Measurements from ENCODE around the gene PDZD7.
"Not testable (repeated sequence)": the region's sequence is repeated elsewhere in the genome, so short reads cannot be mapped to it uniquely, and the experiment has no call there.

Gene PDZD7

GRCh38 chr10:101036726-101037125 lies 5.8 kb upstream of the PDZD7 start:
- DNase-seq: no peak

DNA sequence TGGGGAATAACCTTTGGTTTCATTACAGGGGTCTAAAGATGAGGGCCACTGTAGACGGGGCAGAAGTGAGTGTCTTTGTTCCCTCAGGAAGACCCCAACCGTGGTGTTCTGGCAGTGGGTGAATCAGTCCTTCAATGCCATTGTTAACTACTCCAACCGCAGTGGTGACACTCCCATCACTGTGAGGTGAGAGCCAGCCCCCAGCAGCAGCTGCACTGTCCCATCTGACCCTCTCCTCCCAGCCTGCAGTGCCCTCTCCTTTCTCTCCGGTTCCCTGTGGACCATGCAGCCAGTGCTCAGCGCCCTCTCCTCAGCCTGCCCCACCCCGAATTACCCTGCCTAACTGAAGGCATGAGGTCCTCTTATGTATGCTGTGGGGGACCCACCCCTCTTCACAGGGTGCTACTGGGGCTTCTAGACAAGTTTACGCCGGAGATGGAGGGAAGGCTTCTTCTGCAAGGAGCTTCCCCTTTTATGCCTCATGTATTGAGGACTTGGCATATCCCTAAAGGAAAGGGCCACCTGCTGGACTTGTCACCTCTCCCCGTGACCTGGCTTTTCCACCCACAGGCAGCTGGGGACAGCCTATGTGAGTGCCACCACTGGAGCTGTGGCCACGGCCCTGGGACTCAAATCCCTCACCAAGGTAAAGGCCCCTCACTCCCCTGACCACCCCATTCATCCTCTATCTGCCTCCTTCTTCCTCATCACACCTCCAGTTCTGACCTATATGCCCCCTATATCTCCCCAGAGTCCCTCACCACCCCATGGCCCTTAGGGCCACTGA lies 5.2 kb upstream of the PDZD7 start:
- no peak for DNase-seq

DNA sequence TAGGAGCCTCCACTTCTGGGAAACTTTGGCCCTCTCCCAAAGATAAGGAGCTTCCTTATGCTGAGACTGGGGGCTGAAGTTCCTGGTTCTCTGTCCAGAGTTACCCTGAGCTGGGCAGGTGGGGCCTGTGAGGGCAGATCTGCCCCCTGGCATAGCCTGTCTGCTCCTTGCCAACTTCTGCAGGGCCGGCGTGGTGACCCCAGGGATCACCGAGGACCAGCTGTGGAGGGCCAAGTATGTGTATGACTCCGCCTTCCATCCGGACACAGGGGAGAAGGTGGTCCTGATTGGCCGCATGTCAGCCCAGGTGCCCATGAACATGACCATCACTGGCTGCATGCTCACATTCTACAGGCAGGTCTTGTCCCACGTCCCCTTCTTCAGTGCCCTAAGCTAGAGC lies 4.4 kb upstream of the PDZD7 start:
- DNase-seq: no peak

- not testable (repeated sequence) for DNase-seq
These were observed 3.5 kb upstream of the PDZD7 start for GRCh38 chr10:101034404-101034803.

- no peak for DNase-seq
These were observed 2.3 kb upstream of the PDZD7 start for GRCh38 chr10:101033276-101033675.

DNA sequence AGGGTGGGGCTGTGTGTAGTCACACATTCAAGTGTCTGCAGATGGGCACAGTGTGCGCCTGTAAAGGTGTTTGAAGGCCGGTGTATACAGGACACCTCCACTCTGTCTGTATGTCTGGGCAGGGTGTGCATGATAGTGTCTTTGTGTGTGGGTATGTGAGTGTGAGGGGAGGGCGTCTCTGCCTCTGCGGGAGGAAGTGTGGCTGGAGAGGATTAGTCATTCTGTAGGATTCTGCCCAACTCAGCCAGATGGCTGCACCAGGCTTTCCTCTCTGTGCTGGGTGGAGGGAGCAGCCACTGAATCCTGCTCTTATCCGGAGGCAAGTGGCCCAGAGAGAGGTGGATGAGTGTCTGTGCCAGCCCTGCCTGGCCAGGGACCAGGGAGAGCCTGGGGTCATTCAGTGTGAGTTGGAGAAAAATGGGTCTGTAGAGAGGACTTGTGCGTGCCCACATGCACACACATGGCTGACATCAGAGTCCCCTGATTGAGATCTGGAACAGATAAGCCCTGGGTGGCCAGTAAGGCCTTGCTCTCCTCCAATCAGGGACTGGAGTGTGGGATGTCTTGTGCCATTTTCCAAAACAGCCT lies 1.8 kb upstream of the PDZD7 start:
- no peak for DNase-seq

GRCh38 chr10:101031796-101032636 lies 1.1 kb upstream of the PDZD7 start:
- DNase-seq: no peak

DNA sequence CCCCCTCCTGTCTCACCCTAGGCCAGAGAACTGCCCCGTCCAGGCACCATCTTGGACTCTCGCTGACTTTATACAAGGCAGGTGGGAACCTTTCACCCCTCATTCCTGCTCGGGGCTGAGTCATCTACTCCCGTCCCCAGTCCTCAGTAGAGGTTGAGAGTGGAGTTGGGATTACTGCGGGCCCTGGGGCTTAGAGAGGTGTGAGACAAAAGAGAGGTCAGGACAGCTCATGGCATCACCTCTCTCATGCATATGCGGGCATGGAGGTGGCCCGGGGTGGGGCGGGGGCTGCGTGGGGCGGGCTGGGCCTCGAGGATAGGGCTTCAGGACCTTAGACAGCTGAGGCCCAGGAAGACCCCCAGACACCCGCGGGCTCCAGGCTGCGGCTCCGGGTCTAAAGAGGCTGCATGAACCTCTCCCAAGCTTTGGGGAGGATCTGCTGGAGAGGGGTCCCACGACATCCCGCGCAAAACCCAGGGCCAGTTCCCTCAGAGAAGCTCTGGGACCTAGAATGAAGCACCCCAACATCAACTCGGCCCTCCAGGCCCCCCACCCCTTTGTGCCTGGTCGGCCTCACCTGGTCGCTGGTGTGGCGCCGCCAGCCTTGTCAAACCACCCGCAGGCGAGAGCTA lies 317 bp downstream of the PDZD7 start:
- DNase-seq: no peak

DNA sequence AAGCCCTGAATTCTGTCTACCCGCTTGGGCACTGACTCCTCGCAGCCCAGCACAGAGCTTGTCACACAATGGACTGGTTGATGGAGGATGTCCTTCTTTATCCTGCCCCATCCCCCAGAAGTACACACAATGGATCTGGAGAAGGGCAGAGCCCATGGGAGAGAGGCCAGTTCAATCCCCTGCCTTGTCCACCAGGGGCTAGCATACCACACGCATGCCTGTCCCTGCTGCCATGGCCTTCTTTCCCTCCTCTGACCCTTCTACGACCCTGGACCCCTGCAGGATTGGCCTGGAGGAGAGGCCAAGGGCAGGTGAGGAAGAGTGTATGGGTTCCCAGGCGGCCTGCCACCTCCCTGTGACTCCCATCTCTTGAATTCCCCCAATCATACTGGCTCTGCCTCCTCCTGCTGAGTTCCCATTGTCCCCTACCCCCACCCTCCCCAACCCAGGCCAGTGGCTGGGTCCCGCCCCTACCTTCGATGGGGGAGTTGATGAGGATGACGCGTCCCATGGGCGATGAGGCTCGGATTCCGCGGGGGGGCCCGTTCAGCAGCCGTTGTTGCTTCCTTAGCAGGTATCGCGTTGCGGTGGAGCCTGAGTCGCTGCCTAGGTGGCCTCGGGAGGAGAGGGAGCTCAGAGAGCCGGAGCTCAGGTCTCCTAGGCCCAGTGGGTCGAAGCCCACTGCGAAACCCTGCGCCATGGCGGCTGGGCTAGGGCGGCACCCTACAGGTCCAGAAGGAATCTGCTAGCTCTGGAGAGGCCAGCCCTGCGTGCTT lies 1.2 kb downstream of the PDZD7 start:
- no peak for DNase-seq

- no peak for DNase-seq
These were observed 2.2 kb downstream of the PDZD7 start for GRCh38 chr10:101028446-101029337.

DNA sequence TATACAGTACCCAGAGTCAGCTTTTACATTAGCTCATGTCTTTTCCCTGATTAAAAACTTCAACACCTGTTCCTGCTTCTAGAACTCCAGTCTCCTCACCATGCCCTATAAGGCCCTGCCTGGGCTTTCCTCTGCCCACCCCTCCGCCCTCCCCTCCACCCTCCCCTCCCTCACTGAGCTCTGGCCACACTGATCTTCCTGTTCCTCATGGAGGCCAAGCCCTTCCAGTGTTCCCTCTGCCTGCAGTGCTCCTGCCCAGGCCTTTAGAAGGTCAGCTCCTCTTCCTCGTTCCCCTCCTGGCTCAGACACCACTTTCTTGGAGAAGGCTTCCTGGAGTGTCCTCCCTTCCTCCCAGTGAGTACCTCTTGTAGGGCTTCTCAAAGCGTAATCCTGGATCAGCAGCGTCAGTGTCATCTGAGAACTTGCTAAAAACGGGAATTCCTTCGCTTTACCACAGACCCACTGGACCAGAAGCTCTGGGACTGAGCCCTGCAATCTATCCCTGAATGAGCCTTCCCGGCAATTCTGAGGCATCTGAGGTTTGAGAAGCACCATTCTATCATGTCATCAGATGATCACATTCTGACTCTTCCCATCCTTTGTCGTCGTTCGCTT lies 3.7 kb downstream of the PDZD7 start:
- DNase-seq: no peak

DNA sequence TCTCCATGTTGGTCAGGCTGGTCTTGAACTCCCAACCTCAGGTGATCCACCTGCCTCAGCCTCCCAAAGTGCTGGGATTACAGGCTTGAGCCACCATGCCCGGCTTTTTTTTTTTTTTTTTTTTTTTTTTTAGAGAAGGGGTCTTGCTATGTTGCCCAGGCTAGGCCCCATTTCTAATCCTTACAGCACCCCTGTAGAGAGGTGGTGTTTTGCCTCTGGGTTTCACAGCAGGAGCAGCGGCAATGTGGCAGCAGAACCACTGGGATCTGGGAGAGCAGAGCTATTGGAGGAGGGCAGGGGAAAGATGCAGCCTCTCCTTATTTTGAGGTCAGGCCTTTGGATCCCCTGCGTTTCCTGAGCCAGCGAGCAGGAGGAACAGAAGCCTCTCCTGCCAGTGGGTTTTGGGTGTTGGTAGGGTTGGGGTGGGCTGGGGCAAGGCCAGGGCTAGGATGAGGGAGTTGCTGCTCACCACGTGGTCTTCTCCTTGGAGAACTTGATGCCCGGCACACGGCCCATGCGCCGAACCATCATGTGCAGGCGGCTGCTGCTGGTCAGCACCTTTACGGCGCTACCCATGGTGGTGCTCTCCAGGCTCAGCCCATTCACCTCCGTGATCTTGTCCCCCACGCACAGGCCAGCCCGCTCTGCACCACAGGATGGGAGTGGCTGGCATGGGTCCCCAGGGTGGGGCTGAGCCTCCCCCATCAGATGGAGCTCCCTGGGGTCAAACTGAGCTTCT lies 7.8 kb downstream of the PDZD7 start:
- no peak for DNase-seq

- no peak for DNase-seq
These were observed 9.2 kb downstream of the PDZD7 start for GRCh38 chr10:101021692-101022251.

DNA sequence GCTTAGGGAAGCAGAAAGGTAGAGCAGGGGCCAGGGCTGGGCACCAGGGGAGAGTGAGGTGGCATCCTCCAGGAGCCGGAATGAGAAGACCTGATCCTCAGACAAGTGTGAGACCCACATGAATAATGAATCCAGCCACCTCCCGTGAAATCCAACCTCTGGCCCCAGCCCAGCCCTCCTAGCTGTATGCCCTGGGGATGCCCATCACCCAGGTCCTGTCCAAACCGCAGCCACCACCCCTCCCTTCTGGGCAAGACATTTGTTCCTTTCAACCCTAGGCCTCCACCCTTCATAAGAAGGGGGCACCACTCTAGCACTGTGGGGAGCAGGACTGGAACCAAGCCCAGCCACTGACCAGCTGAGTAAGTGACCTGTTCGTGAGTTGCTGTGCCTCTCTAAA lies 9.7 kb downstream of the PDZD7 start:
- no peak for DNase-seq

DNA sequence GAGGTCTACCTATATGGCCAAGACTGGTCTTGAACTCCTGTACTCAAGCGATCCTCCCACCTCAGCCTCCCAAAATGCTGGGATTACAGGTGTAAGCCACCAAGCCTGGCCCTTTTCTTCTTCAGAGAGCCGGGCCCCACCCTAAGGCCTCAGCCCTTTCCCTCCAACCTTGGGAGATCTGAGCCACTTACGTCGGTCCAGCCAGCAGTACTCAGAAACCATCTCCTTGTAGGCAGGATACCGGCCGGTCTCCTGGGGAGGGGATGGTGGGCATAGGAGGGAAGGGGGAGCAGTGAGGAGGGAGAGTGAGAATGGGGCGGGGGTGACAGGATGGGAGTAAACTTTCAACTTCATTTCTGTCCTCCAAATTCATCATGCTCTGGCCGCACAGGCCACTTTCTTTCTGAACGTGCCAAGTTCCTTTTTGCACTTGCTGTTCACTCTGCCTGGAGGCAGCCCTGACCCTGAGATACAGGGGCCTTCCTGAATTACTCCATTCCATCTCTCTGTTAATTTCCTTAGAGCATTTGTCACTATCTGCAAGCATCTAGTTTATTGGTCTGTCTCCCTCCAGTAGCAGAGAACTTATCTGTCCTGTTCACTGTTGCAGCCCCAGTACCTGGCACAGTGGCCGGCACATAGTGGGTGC lies 10.4 kb downstream of the PDZD7 start:
- DNase-seq: no peak

DNA sequence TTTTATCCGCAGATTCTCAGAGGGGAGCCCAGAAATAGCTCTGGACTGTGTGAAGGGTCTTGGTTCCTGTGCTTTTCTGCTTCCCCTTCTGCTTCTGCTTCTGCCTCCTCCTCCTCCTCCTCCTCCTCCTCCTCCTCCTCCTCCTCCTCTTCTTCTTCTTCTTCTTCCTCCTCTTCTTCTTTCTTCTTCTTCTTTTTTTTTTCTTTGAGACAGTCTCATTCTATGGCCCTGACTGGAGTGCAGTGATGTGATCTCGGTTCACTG lies 11.6 kb downstream of the PDZD7 start:
- DNase-seq: no peak

DNA sequence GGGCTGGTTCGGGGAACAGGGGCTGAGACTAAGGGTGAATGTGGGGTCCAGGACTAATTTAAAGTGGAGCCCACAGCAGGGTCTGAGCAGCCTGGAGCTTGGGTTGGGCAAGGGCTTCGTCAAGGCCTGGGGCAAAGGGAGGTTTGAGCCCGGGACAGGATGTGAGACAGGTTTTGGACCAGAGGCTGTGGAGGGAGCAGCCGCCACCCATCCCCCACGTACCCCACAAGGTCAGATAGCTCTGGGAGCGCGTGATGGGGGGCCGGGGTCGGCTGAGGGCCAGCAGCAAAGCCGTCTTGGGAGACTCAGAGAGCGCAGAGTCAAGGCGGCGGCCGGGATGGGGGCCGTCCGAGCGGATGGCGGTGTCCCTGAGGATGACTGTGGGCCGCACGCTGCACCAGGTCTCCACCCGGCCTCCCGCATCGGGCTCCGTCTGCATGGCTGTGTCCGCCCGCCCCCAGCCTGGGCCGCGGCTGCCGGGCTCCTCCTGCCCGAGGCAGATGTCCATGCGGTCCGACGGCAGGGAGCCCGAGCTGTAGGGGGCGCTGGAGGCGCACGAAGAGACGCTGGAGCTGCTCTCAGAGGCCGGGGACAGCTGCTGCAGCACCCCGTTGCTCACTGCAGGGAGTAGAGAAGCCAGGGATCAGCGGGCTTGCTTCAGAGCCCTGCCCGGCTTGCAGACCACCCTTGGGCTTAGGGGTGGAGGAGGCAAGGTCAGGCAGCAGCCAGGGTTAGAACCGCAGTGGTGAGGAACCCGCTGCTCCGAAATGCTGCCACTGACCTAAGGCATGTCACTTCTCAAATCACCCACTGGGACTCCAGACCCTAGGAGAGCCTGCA lies 12.1 kb downstream of the PDZD7 start:
- no peak for DNase-seq

DNA sequence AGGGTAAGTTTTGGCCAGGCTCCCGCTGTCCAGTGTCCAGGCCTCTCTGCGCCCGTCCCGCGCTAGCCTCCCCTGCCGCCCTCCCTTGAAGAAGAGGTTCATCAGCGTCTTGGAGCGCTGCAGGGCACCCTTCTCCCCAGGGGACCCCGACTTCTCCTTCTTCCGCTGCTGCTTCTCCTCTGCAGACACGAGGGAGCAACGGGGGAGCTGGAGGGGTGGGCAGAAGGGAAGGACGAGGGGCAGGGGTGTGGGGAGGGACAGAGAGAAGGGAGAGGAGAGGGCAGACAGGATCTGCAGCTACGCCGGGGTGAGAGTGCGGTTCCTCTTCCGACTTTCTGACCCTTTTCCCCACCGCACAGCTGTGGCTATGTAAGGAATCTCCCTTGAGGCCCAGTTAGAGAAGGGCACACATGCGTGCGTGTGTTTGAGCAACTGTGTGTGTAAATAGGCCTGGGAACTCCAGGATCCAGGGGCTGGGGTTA lies 12.8 kb downstream of the PDZD7 start:
- no peak for DNase-seq

DNA sequence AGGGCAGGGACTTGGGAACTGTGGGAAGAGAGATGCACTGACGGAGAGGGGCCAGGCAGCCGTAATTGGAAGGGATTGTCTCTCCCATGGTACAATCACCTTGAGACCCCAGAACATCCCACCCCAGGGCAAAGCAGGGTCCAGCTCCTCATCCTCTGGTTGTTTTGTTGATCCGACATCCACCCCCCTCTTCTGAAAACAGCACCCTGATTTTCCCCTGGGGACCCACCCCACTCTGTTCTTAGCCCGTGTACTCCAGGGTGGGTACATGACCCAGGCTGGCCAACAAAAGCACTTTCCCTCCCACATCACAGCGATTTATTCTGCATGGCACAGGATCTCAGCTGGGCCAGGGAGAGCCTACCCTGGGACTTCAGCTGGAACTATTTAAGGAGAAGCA lies 14.1 kb downstream of the PDZD7 start:
- no peak for DNase-seq

Data from NCI-H1417 treated with DMSO at 0.1 percent for 48 hours (cell line).